Gastrocnemius medialis (tissue), 4 donors: ENCODE data around the gene NPAS3. TPM values are rescaled to one million over a fixed set of nuclear protein-coding genes. Genes with fewer than 3 reads are reported as not detected.

Experiments
- ATAC-seq, 2 donors: fragments of 150-250 bp; one replicate each; pipeline ENCODE4 v1.9.1; 2016
- DNase-seq, 2 donors: peaks; one replicate each; pipeline ENCODE4 v3.0.0-alpha.2; 2019
- H3K27ac ChIP-seq, 4 donors: fragments of 200-600 bp; sonication (generic); 1 replicate in 1 of 4; 2 replicates in 3 of 4; pipeline ENCODE4 v1.5.1; 2016 to 2018; ENCODE audit warnings: mild to moderate bottlenecking in 2 of 4, moderate library complexity in 1 of 4
- H3K27me3 ChIP-seq, 3 donors: fragments of 200-600 bp; sonication (generic) in 2 of 3; 1 replicate in 1 of 3; 2 replicates in 2 of 3; pipeline versions ENCODE4 v1.5.1 to v1.6.0; 2016 to 2019; ENCODE audit warnings: mild to moderate bottlenecking in 1 of 3, moderate library complexity in 1 of 3
- H3K36me3 ChIP-seq, 2 donors: fragments of 200-600 bp; sonication (generic) in 1 of 2; one replicate each; pipeline ENCODE4 v1.5.1; 2017 to 2018
- H3K4me1 ChIP-seq, 2 donors: fragments of 200-600 bp; sonication (generic) in 1 of 2; one replicate each; pipeline ENCODE4 v1.5.1; 2016 to 2017; ENCODE audit warnings: mild to moderate bottlenecking in 2 of 2
- H3K4me3 ChIP-seq, 4 donors: fragments of 200-600 bp; sonication (generic) in 3 of 4; 1 replicate in 1 of 4; 2 replicates in 3 of 4; pipeline ENCODE4 v1.5.1; 2016 to 2019; ENCODE audit warnings: mild to moderate bottlenecking in 2 of 4
- H3K9me3 ChIP-seq, 3 donors: fragments of 200-600 bp; sonication (generic) in 2 of 3; 1 replicate in 1 of 3; 2 replicates in 2 of 3; pipeline ENCODE4 v1.5.1; 2016 to 2019
- POLR2A ChIP-seq, 2 donors: fragments of 450-650 bp; IDR thresholded peaks; one replicate each; pipeline ENCODE4 v1.6.1; 2017; ENCODE audit warnings: antibody characterized with exemption in 2 of 2, mild to moderate bottlenecking in 2 of 2, moderate library complexity in 2 of 2
- in situ Hi-C, 4 donors: fragments of 200-750 bp; cut with MboI; loops; one replicate each; pipeline versions ENCODE4 v1.15.0 to v1.8.0; 2017; ENCODE audit warnings: low sequenced_read_pairs in 4 of 4
- intact Hi-C: fragments of 100-400 bp; cut with DNase I; formaldehyde crosslinking; loops from one replicate; pipeline ENCODE4 v1.15.1; 2023; ENCODE audit warnings: low total_unique reads
- total RNA-seq, 4 donors: library from RNA; depleted of rRNA; stranded (reverse); fragments of >200 nt; gene quantifications; one replicate each; pipeline versions ENCODE4 v1.1.0 to v1.2.3, GENCODE V29; 2016
- TF ChIP-seq, protein P1 (sequence below), 5 experiments: fragments of 450-650 bp in 3 of 5; fragments of 200-600 bp in 2 of 5; sonication (generic) in 2 of 5; IDR thresholded peaks in 4 of 5; conservative IDR thresholded peaks in 1 of 5; 1 replicate in 4 of 5; 2 replicates in 1 of 5; pipeline ENCODE4 v1.5.1; 2016 to 2019; ENCODE audit warnings: antibody characterized with exemption in 5 of 5, mild to moderate bottlenecking in 3 of 5, moderate library complexity in 3 of 5

Gene NPAS3
- total RNA-seq, 4 donors from 2014 or later = 0.82 to 1.00 TPM; not detected in 2

DNA sequence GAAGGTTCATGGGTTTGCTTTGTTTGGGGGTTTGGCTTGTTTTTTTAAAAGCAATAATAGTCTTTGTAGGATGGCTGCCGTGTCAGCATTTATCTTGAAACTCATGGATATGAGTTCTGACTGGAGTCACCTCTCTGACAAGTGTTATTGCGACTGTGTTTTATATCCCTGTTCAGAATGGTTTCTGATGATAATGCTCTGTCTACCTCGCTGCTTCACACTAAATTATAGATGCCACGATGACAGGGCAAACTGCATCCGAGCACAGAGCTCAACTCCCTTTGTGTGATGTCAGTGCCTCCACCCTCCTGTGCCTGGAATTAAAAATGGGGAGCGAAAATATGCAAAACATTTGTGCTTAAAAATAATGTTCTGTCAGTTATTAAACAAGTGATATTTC is 761.4 kb downstream of the NPAS3 start:
- intact Hi-C loops = no loop called here
- Histone ChIP-seq H3K9me3 (no peaks in the 10 kb centered on the region), H3K27me3 (no peaks in the 10 kb centered on the region), H3K4me1 (no peaks in the 10 kb centered on the region), H3K36me3 (no peaks in the 10 kb centered on the region), H3K27ac (no peak overlapping the region), H3K4me3 (no peak overlapping the region)
- TF ChIP-seq, protein P1, sequence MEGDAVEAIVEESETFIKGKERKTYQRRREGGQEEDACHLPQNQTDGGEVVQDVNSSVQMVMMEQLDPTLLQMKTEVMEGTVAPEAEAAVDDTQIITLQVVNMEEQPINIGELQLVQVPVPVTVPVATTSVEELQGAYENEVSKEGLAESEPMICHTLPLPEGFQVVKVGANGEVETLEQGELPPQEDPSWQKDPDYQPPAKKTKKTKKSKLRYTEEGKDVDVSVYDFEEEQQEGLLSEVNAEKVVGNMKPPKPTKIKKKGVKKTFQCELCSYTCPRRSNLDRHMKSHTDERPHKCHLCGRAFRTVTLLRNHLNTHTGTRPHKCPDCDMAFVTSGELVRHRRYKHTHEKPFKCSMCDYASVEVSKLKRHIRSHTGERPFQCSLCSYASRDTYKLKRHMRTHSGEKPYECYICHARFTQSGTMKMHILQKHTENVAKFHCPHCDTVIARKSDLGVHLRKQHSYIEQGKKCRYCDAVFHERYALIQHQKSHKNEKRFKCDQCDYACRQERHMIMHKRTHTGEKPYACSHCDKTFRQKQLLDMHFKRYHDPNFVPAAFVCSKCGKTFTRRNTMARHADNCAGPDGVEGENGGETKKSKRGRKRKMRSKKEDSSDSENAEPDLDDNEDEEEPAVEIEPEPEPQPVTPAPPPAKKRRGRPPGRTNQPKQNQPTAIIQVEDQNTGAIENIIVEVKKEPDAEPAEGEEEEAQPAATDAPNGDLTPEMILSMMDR (IDR thresholded peaks at IDR 0.05 in 4 of 5, conservative IDR thresholded peaks at IDR 0.05 in 1 of 5) = no peak
- TF ChIP-seq POLR2A (IDR thresholded peaks at IDR 0.05) = no peak
- ATAC-seq = no peak
- no peak for DNase-seq
- in situ Hi-C loops = no loop called here

DNA sequence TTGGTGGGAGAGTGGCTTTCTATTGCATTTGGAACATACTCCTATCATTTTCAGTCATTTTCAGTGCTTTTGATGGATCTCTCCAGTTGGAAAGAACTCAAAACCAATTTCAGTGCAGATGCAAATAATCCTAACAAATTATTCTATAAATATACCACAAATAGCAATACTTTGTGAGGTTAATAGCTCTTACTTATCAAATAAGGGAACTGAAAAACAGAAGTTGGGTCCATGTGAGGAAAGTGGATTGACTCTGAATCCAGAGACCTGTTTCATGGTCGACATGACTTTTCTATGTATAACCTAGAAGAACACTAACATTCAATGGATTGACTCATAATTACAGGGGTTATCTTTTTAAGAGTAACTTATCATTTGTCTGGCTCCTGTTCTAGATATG is 763.6 kb downstream of the NPAS3 start:
- H3K4me3 ChIP-seq = no peak overlapping the region
- TF ChIP-seq POLR2A (IDR thresholded peaks at IDR 0.05) = no peak
- TF ChIP-seq, protein P1 (IDR thresholded peaks at IDR 0.05 in 4 of 5, conservative IDR thresholded peaks at IDR 0.05 in 1 of 5) = no peak
- no peaks in the 10 kb centered on the region for H3K4me1 ChIP-seq
- DNase-seq = no peak
- H3K9me3 ChIP-seq = no peaks in the 10 kb centered on the region
- no peak overlapping the region for H3K27ac ChIP-seq
- ATAC-seq = no peak
- intact Hi-C loops (no loop called here), in situ Hi-C loops (no loop called here)
- no peaks in the 10 kb centered on the region for H3K36me3 ChIP-seq
- H3K27me3 ChIP-seq = no peaks in the 10 kb centered on the region

DNA sequence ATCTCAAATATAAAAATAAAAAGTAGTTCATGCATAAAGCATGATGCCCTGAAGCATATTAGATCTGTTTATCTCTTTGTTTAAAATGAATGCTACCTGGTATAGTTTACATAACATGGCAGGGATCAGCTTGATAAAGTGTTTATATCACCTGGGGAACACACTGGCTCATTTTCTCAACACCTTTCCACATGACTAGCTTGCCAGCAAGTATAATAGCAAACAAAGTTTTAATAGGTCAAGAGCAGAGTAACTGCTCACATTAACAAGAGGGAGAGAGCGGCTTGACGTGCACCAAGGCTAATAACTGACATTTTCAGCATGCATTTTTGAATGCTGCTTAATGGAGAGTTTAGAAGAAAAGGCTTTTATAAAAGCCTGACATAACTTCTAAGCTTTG is 765.8 kb downstream of the NPAS3 start:
- no peaks in the 10 kb centered on the region for H3K27me3 ChIP-seq
- ATAC-seq (no peak), DNase-seq (no peak)
- in situ Hi-C loops = no loop called here
- H3K4me1 ChIP-seq = no peaks in the 10 kb centered on the region
- no peak overlapping the region for H3K4me3 ChIP-seq
- TF ChIP-seq, protein P1 (IDR thresholded peaks at IDR 0.05 in 4 of 5, conservative IDR thresholded peaks at IDR 0.05 in 1 of 5) = no peak
- no peak for TF ChIP-seq POLR2A (IDR thresholded peaks at IDR 0.05)
- no peak overlapping the region for H3K27ac ChIP-seq
- H3K9me3 ChIP-seq = no peaks in the 10 kb centered on the region
- intact Hi-C loops = no loop called here
- H3K36me3 ChIP-seq = no peaks in the 10 kb centered on the region

DNA sequence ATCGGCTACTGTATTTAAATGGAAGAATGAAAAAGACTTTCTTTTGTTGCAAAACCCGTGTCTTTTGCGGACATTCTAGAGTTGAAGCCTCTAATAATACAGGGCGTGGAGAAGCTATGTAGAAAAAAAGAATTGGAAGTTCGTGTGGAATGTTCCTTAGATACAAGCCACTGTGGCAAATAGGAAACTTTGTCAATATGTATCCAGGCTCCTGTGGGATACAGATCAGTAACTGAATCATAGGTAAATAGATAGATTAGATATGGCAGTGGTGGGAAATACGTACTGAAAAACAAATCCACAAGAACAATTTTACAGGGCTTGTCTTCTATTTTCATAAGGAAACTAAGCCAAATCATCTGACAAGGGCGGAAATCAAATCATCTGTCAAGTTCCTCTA is 766.8 kb downstream of the NPAS3 start:
- Histone ChIP-seq H3K27me3 (no peaks in the 10 kb centered on the region), H3K27ac (no peak overlapping the region), H3K36me3 (no peaks in the 10 kb centered on the region), H3K9me3 (no peaks in the 10 kb centered on the region), H3K4me3 (no peak overlapping the region), H3K4me1 (no peaks in the 10 kb centered on the region)
- in situ Hi-C loops (no loop called here), intact Hi-C loops (no loop called here)
- DNase-seq (no peak), ATAC-seq (no peak)
- TF ChIP-seq, protein P1 (IDR thresholded peaks at IDR 0.05 in 4 of 5, conservative IDR thresholded peaks at IDR 0.05 in 1 of 5) = no peak
- no peak for TF ChIP-seq POLR2A (IDR thresholded peaks at IDR 0.05)

DNA sequence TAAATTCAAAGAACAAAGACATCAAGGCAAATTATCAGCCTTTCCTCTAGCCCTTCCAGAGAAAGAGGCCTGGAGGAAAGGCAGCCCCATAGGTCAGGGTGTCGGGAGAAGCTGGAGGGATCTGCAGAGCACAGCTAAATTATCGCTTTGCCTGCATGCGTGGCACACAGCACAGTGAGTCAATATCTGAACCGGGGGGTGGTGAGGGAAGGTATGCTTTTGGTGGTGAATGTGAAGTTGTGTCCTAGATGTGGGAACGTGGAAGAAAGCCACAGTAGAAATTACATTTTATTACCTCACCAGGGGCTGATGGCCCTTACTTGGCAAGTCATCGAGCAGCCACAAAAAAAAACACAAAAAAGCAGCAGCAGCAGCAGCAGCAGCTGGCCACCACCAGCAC is 769.0 kb downstream of the NPAS3 start:
- ATAC-seq (no peak), DNase-seq (no peak)
- TF ChIP-seq, protein P1 (IDR thresholded peaks at IDR 0.05 in 4 of 5, conservative IDR thresholded peaks at IDR 0.05 in 1 of 5) = no peak
- TF ChIP-seq POLR2A (IDR thresholded peaks at IDR 0.05) = no peak
- intact Hi-C loops = no loop called here
- in situ Hi-C loops = no loop called here
- H3K27ac ChIP-seq = no peak overlapping the region
- H3K27me3 ChIP-seq = no peaks in the 10 kb centered on the region
- H3K36me3 ChIP-seq = no peaks in the 10 kb centered on the region
- no peaks in the 10 kb centered on the region for H3K4me1 ChIP-seq
- no peak overlapping the region for H3K4me3 ChIP-seq
- H3K9me3 ChIP-seq = no peaks in the 10 kb centered on the region
